Measurements from ENCODE around the gene RHOBTB1. TPM values are rescaled to one million over a fixed set of nuclear protein-coding genes. Genes with fewer than 3 reads are reported as not detected.

RHOBTB1 gene
- total and polyA plus RNA-seq, 9 of the 15 experiments (the other 6 are each of a cell fraction or from before 2014, with no cell fraction given), result 1.7 to 11.7 (median 9.3) TPM

GRCh38 chr10:60948851-60949250 lies 4.9 kb upstream of the RHOBTB1 start:
- intact Hi-C loops (cut with micrococcal nuclease), result no loop called here

More at GRCh38 chr10:60948851-60949250, 4.9 kb upstream of the RHOBTB1 start:
- ChIA-PET POLR2A (interaction anchor here (0.6 to 1.1 kb wide), 3 partner anchors 10 to 40 kb away, joined by 3 to 5 read pairs (median 3); no protein-coding TSS in a partner anchor), CTCF (ENCODE audit: low intra/inter-chr PET ratio) (no interaction called here)
- Histone ChIP-seq H2AFZ (ENCODE audit: low read depth, low read length) (peak overlapping the region; percentile 56; the same call in 1 of the 2 replicates), H3K27me3 (ENCODE audit: control insufficient read depth in 2 of 2, insufficient read depth in 2 of 2, low read length in 2 of 2) (no peaks in the 10 kb centered on the region), H3K27ac (ENCODE audit: extremely low read depth, low read depth, low read length) (no peak overlapping the region), H3K79me2 (ENCODE audit: control insufficient read depth, insufficient read depth, low read length) (no peaks in the 10 kb centered on the region), H3K4me2 (ENCODE audit: insufficient read depth, low read length) (no peak overlapping the region), H3K9me1 (ENCODE audit: control insufficient read depth, insufficient read depth, low read length) (no peaks in the 10 kb centered on the region), H3K9me3 (replicated peaks; ENCODE audit: control insufficient read depth, insufficient read depth, low read depth, low read length) (no peaks in the 10 kb centered on the region), H3K4me1 (replicated peaks in 1 of 2; ENCODE audit: control insufficient read depth in 2 of 2, insufficient read depth in 2 of 2, low read length in 2 of 2) (peaks cover 5 to 11% of the 10 kb centered on the region in 2 experiments; a peak in 4 of 5 replicates), H3K9ac (ENCODE audit: insufficient read depth in 1 of 2, low read depth in 2 of 2, low read length in 2 of 2) (no peak overlapping the region), H3K4me3 (no peak overlapping the region), H3K36me3 (ENCODE audit: control insufficient read depth, insufficient read depth, low read length) (no peaks in the 10 kb centered on the region), H4K20me1 (replicated peaks; ENCODE audit: control insufficient read depth, insufficient read depth, low read length) (no peaks in the 10 kb centered on the region)
- no TSS peak for BruUV-seq (replicated peaks)
- 40% methylated on average over 1 of the region's 1 CpG for WGBS (ENCODE audit: insufficient coverage, low coverage, missing lambda C conversion rate)
- no peak for DNase-seq (ENCODE audit: extremely low read depth in 1 of 4, low spot score in 3 of 4)
- no peak for ATAC-seq
- FAIRE-seq, result no peak
- in situ Hi-C loops (cut with MboI), result no loop called here
- 0 out of 2 replicates have a peak, but pooled peaks have one; percentile 44 for TF ChIP-seq TGIF2 (CRISPR knock-in tag; IDR thresholded peaks at IDR 0.05)
- TF ChIP-seq, protein P1, sequence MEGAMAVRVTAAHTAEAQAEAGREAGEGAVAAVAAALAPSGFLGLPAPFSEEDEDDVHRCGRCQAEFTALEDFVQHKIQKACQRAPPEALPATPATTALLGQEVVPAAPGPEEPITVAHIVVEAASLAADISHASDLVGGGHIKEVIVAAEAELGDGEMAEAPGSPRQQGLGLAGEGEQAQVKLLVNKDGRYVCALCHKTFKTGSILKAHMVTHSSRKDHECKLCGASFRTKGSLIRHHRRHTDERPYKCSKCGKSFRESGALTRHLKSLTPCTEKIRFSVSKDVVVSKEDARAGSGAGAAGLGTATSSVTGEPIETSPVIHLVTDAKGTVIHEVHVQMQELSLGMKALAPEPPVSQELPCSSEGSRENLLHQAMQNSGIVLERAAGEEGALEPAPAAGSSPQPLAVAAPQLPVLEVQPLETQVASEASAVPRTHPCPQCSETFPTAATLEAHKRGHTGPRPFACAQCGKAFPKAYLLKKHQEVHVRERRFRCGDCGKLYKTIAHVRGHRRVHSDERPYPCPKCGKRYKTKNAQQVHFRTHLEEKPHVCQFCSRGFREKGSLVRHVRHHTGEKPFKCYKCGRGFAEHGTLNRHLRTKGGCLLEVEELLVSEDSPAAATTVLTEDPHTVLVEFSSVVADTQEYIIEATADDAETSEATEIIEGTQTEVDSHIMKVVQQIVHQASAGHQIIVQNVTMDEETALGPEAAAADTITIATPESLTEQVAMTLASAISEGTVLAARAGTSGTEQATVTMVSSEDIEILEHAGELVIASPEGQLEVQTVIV (CRISPR knock-in tag; IDR thresholded peaks at IDR 0.05; ENCODE audit: borderline replicate concordance), result no peak
- no peak for TF ChIP-seq NELFE (IDR thresholded peaks at IDR 0.05; ENCODE audit: insufficient read depth, insufficient read length)
- no peak for TF ChIP-seq RBM25 (IDR thresholded peaks at IDR 0.05; ENCODE audit: low read depth, low read length, severe bottlenecking)

Data from K562 (cell line).